Uterus (tissue), 2 donors: Measurements from ENCODE around the gene MUC13.

Experiments
- CTCF ChIP-seq, 4 experiments: fragments of 200-600 bp in 2 of 4; fragments of 450-650 bp in 2 of 4; sonication (generic) in 2 of 4; IDR thresholded peaks; one replicate each; pipeline ENCODE4 v1.5.1; 2016 to 2019; ENCODE audit warnings: antibody characterized with exemption in 4 of 4, mild to moderate bottlenecking in 2 of 4, moderate library complexity in 1 of 4
- POLR2A ChIP-seq, 2 donors: fragments of 450-650 bp; IDR thresholded peaks; one replicate each; pipeline ENCODE4 v1.6.1; 2016; ENCODE audit warnings: antibody characterized with exemption in 2 of 2, mild to moderate bottlenecking in 1 of 2, moderate library complexity in 1 of 2

- TF ChIP-seq POLR2A (IDR thresholded peaks at IDR 0.05) = no peak
- TF ChIP-seq CTCF (IDR thresholded peaks at IDR 0.05) = no peak
Measured at GRCh38 chr3:124878561-124879336, 55.8 kb downstream of the MUC13 start.
